HG02588 (cell line): ENCODE measurements around the gene USP22.

Experiments used
- ATAC-seq: cut with Tn5 transposase; IDR thresholded peaks from one replicate; pipeline ENCODE4 v1.9.1; 2021; ENCODE audit warnings: mild to moderate bottlenecking, moderate library complexity; ENCODE audit not compliant: unreplicated experiment

The USP22 gene

GRCh38 chr17:20960871-20961270 lies 81.9 kb downstream of the USP22 start:
- ATAC-seq = no peak

DNA sequence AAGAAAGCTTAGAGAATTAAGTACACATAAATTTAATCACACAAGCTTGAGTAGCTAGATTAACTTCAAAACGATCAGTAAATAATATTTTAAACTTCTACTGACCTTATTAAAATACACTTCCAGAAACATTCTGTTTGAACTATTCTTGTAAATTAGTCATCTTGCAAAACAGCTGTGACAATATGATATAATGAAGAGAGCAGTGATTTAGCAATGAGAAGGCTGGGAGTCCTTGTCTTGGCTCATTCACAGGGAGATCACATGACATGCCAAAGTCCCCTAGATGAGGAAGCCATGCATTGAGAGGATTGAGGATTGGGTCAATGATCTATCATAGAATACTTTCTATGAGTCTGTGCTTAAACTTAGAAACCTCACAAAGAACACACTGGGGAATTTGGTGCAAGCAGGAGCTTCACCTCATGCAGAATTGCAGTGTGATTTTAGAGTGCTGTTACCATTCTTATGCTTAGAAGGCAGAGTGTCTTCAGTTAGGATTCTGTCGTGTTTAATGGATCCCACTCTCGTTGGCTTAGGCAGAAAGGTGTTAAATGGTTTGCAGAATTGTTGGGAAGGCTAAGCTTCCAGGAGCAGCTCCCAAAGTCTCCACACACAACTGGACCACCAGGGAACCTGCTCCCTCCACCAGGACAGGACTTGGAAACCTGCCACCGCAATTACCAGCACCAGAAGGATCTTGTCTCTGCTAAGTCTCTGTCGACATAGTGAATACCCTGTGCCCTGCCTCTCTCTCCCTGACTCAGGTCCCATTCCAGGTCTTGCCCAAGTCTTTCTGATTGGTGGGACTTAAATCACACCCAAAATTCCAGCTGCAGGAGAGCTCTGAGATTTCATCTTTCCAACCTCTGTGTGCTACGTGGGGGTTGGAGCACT lies 87.1 kb downstream of the USP22 start:
- ATAC-seq = no peak

- no peak for ATAC-seq
These were observed 88.0 kb downstream of the USP22 start for GRCh38 chr17:20954794-20955193.

GRCh38 chr17:20952183-20952582 lies 90.6 kb downstream of the USP22 start:
- no peak for ATAC-seq
